Measurements from ENCODE around the gene SRCIN1. TPM values are rescaled to one million over a fixed set of nuclear protein-coding genes. Genes with fewer than 3 reads are reported as not detected.

The SRCIN1 gene
- total and polyA plus RNA-seq, 3 experiments from 2014 or later: 0.04 to 0.50 TPM; not detected in 1

DNA sequence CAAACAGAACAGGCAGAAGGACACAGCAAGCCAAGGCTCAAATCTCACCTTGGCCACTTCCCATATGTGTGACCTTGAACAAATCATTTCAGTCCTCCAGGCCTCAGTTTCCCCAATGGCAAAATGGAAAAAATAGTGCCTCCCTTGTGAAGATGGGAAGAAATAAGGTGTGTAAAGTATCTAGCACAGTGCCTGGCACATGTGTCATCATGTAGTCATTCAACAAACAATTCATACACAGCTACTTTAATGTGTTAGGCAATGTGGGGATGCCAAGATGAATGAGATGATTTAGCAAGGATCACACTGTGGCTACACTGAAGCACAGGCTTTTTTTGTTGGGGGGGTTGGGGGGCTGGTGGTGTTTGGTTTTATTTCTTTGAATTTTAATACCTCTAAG, 13.3 kb downstream of the SRCIN1 start:
- Histone ChIP-seq H3K27me3 (ENCODE audit: insufficient read depth, low read length, poor library complexity, severe bottlenecking) (peaks cover 55% of the 10 kb centered on the region), H3K4me1 (ENCODE audit: insufficient read depth, low read length) (peaks cover 20% of the 10 kb centered on the region), H3K9me3 (ENCODE audit: low read length) (no peaks in the 10 kb centered on the region), H3K4me3 (ENCODE audit: low read length) (no peak overlapping the region), H3K36me3 (ENCODE audit: insufficient read depth, low read length) (no peaks in the 10 kb centered on the region), H3K27ac (ENCODE audit: low read depth, low read length) (no peak overlapping the region)
- POLR2A ChIA-PET: interaction anchor here (0.5 kb wide), 1 partner anchor 11 kb away, joined by 5 read pairs; no protein-coding TSS in a partner anchor
- Mint-ChIP-seq H3K27ac (peak overlapping the region in 2 of 8 donors; percentile 36 to 51), H3K4me1 (peaks cover 22 to 32% (median 32%) of the 10 kb centered on the region in 3 donors), H3K36me3 (no peaks in the 10 kb centered on the region), H3K9me3 (no peaks in the 10 kb centered on the region), H3K27me3 (peaks cover 52 to 88% of the 10 kb centered on the region in 2 donors), H3K4me3 (peak overlapping the region in 4 of 7 donors; percentile 47 to 71 (median 57))
- CTCF ChIA-PET: interaction anchor here (1.5 to 3.6 kb wide), 2 partner anchors 10 to 34 kb away, joined by 3 to 19 read pairs; no protein-coding TSS in a partner anchor
- DNase-seq: no peak

DNA sequence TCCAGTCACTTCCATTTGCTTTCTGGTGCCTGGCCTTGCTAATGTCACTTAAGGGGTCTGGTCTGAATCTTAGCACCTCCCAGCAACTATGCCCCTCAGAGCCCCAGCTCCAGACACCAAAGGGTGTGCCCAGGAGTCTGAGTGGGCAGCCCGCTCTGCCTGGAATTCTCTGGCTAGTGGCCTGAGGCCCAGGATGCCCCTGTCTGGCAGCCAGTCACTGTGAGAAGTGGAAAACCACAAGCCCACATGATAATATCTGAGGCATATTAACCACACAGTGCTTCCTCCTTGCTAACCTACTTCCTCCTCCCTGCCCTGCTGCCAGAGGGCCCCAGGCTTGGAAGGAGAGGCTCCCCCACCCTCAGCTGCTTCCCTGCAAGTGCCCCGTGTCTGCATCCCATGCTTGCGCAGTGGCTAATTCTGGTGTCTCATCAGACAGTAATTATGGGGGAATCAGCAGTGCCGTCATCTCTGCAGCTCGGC, 14.0 kb downstream of the SRCIN1 start:
- Histone ChIP-seq H3K36me3 (ENCODE audit: insufficient read depth, low read length) (no peaks in the 10 kb centered on the region), H3K9me3 (ENCODE audit: low read length) (no peaks in the 10 kb centered on the region), H3K4me3 (ENCODE audit: low read length) (no peak overlapping the region), H3K27me3 (ENCODE audit: insufficient read depth, low read length, poor library complexity, severe bottlenecking) (peaks cover 57% of the 10 kb centered on the region), H3K4me1 (ENCODE audit: insufficient read depth, low read length) (peaks cover 20% of the 10 kb centered on the region), H3K27ac (ENCODE audit: low read depth, low read length) (no peak overlapping the region)
- no peaks in the 10 kb centered on the region for H3K9me3 Mint-ChIP-seq
- H3K36me3 Mint-ChIP-seq: no peaks in the 10 kb centered on the region
- peak in 1 of 5 donors; percentile 30 for DNase-seq
- H3K27me3 Mint-ChIP-seq: peaks cover 50 to 85% of the 10 kb centered on the region in 2 donors
- ChIA-PET CTCF (interaction anchor here (1.5 to 3.6 kb wide), 2 partner anchors 9 to 33 kb away, joined by 3 to 19 read pairs; no protein-coding TSS in a partner anchor), POLR2A (interaction anchor here (0.5 kb wide), 1 partner anchor 10 kb away, joined by 5 read pairs; no protein-coding TSS in a partner anchor)
- peaks cover 22 to 32% (median 29%) of the 10 kb centered on the region in 3 donors for H3K4me1 Mint-ChIP-seq
- H3K4me3 Mint-ChIP-seq: peak overlapping the region in 6 of 7 donors; percentile 47 to 84 (median 57)
- peak overlapping the region in 3 of 8 donors; percentile 33 to 63 (median 36) for H3K27ac Mint-ChIP-seq

DNA sequence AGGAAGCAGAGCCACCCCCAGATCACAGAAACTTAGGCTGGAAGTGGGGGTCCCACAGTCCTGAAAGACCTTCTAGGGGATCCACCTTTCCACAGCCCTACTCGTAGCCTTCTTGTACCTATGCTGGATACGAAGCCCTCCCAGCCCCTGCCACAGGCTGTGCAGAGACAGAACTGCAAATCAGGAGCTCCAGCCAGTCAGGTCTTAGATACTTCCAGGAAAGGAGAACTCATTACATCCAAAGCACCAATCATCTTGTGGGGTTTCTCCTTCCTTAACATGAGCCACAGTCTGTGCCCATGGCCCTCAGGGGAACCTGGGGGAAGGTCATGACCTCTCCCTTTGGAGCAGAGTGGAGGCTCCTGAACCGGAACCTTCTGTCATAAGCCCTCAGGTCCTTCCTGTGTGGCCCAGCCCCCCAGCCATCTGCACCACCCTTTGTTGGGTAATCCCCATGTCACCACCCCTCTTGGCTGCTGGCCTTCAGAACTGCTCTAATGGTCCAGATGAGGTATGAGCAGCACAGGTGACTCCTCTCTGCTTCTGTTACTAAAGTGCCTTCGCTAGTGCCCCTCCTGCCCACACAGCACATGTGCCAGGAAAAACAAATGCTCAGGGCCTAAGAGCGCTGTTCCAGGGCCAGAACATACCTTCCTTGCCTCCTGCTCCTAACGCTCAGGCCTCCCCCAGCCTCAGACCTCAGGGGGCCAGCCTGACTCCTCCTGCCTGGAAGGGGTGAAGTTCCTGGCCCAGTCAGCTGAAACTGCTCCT, 14.6 kb downstream of the SRCIN1 start:
- peaks cover 58% of the 10 kb centered on the region for H3K27me3 ChIP-seq (ENCODE audit: insufficient read depth, low read length, poor library complexity, severe bottlenecking)
- ChIA-PET CTCF (interaction anchor here (1.5 to 3.6 kb wide), 2 partner anchors 9 to 33 kb away, joined by 3 to 19 read pairs; no protein-coding TSS in a partner anchor), POLR2A (no interaction called here)
- Mint-ChIP-seq H3K27me3 (peaks cover 51 to 85% of the 10 kb centered on the region in 2 donors), H3K9me3 (no peaks in the 10 kb centered on the region), H3K4me3 (peak overlapping the region in 5 of 7 donors; percentile 29 to 84 (median 65)), H3K36me3 (no peaks in the 10 kb centered on the region), H3K27ac (peak overlapping the region in 2 of 8 donors; percentile 35 to 63), H3K4me1 (peaks cover 22 to 32% (median 29%) of the 10 kb centered on the region in 3 donors)
- H3K9me3 ChIP-seq (ENCODE audit: low read length): no peaks in the 10 kb centered on the region
- H3K4me3 ChIP-seq (ENCODE audit: low read length): no peak overlapping the region
- no peaks in the 10 kb centered on the region for H3K36me3 ChIP-seq (ENCODE audit: insufficient read depth, low read length)
- H3K27ac ChIP-seq (ENCODE audit: low read depth, low read length): no peak overlapping the region
- DNase-seq: no peak
- peaks cover 20% of the 10 kb centered on the region for H3K4me1 ChIP-seq (ENCODE audit: insufficient read depth, low read length)

DNA sequence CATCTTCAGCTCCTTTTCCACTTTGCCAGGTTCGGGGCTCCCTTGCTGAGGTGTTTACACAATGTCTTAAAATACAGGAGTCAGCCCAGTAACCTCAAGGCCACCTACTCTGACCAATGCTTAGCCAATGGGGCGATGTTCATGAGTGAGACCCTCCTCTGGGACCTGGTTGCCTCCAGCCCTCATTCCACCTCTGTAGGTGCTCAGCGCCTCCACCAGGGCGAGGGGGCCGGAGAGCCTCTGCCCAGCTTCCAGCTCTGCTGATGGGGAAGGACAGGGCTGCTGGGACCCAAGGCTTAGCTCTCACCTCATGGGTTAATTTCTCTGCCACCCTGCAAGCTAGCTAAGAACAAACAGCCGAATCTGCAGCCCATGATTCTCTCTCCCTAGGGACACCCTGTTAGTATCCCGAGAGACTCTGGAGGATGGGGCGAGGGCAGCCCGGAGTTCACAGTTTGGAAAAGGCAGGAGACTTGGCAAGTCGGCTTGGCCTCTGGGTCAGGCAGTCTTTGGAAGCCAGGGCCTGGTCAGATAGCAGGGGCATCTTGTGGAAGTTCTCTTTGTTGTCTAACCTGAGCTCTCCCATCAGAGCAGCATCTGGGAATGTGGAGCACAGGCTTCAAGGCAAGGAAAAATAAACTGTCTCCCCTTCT, 16.2 kb downstream of the SRCIN1 start:
- Mint-ChIP-seq H3K27me3 (peaks cover 51 to 85% of the 10 kb centered on the region in 2 donors), H3K27ac (no peak overlapping the region), H3K4me3 (no peak overlapping the region), H3K9me3 (no peaks in the 10 kb centered on the region), H3K36me3 (no peaks in the 10 kb centered on the region), H3K4me1 (peaks cover 23 to 33% (median 30%) of the 10 kb centered on the region in 3 donors)
- H3K4me1 ChIP-seq (ENCODE audit: insufficient read depth, low read length): peaks cover 21% of the 10 kb centered on the region
- no peak for DNase-seq
- no peak overlapping the region for H3K4me3 ChIP-seq (ENCODE audit: low read length)
- POLR2A ChIA-PET: no interaction called here
- H3K27me3 ChIP-seq (ENCODE audit: insufficient read depth, low read length, poor library complexity, severe bottlenecking): peaks cover 62% of the 10 kb centered on the region
- H3K9me3 ChIP-seq (ENCODE audit: low read length): no peaks in the 10 kb centered on the region
- no peak overlapping the region for H3K27ac ChIP-seq (ENCODE audit: low read depth, low read length)
- CTCF ChIA-PET: interaction anchor here (3.6 kb wide), 1 partner anchor 31 kb away, joined by 19 read pairs; no protein-coding TSS in a partner anchor
- H3K36me3 ChIP-seq (ENCODE audit: insufficient read depth, low read length): no peaks in the 10 kb centered on the region

DNA sequence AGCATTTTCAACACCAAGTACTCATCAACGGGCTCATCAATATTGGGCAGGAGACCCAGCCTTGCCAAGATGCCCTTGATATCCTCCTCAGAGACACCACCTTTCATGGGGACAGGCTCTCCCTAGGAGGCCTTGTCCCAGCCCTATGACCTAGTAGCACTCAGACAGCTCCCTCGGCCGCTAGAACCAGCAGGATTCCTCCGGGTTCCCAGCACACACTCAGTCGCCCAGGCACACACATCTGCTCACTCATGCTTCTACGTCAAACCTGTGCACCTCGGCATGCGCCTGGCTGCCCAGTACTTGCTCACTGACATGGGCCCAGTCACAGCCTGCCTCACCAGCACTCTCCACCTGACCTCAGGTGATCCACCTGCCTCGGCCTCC, 17.0 kb downstream of the SRCIN1 start:
- H3K27ac ChIP-seq (ENCODE audit: low read depth, low read length): no peak overlapping the region
- H3K36me3 Mint-ChIP-seq: no peaks in the 10 kb centered on the region
- no peak overlapping the region for H3K4me3 ChIP-seq (ENCODE audit: low read length)
- H3K4me1 Mint-ChIP-seq: peaks cover 29 to 39% (median 37%) of the 10 kb centered on the region in 3 donors
- CTCF ChIA-PET: interaction anchor here (8.1 kb wide), 1 partner anchor 29 kb away, joined by 128 read pairs; no protein-coding TSS in a partner anchor
- H3K4me3 Mint-ChIP-seq: no peak overlapping the region
- H3K9me3 Mint-ChIP-seq: no peaks in the 10 kb centered on the region
- no peaks in the 10 kb centered on the region for H3K36me3 ChIP-seq (ENCODE audit: insufficient read depth, low read length)
- peaks cover 56 to 87% of the 10 kb centered on the region in 2 donors for H3K27me3 Mint-ChIP-seq
- no peak overlapping the region for H3K27ac Mint-ChIP-seq
- no peaks in the 10 kb centered on the region for H3K9me3 ChIP-seq (ENCODE audit: low read length)
- no peak for DNase-seq
- POLR2A ChIA-PET: no interaction called here
- peaks cover 60% of the 10 kb centered on the region for H3K27me3 ChIP-seq (ENCODE audit: insufficient read depth, low read length, poor library complexity, severe bottlenecking)
- H3K4me1 ChIP-seq (ENCODE audit: insufficient read depth, low read length): peaks cover 26% of the 10 kb centered on the region

DNA sequence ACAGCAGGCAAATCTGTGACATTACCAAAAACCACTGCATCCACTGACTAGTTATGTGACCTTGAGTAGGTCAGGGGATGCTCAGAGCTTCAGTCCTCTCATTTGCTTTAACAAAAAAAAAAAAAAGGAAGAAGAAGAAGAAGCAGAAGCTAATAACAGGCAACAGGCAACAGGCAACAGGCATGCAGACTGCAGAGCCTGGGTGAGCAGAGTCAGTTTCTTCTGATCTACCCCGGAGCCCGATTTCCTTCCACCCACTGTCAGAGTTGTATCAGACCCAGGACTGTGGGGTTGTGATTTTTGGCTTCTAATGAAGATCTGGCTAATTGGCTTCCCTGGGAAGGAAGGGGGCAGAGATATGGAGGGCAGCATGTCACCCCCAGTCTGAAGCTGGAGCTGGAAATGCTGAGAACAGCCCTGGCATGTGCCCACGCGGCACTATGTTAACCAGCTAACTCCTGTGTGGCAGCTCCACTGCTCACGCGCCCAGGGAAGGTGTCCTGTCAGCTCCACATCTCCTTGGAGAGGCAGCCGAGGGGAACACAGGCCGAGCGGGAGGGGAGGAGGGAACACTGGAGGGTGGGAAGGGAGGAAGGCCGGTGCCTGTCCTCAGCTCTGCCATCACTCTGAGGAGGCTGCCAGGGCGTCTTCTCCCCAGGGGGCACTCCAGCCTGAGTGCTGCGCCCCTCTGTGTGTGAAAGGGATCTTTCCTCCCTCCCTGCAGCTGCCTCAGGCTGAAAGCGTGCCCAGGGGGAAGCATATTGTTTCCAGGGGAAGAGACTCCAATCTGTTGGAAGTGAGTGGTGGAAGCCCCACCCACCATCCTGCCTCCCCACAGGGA, 17.6 kb downstream of the SRCIN1 start:
- Histone ChIP-seq H3K27ac (ENCODE audit: low read depth, low read length) (no peak overlapping the region), H3K36me3 (ENCODE audit: insufficient read depth, low read length) (no peaks in the 10 kb centered on the region), H3K9me3 (ENCODE audit: low read length) (no peaks in the 10 kb centered on the region), H3K27me3 (ENCODE audit: insufficient read depth, low read length, poor library complexity, severe bottlenecking) (peaks cover 55% of the 10 kb centered on the region), H3K4me1 (ENCODE audit: insufficient read depth, low read length) (peaks cover 26% of the 10 kb centered on the region), H3K4me3 (ENCODE audit: low read length) (no peak overlapping the region)
- Mint-ChIP-seq H3K4me1 (peaks cover 29 to 36% (median 35%) of the 10 kb centered on the region in 3 donors), H3K4me3 (no peak overlapping the region), H3K36me3 (no peaks in the 10 kb centered on the region), H3K27ac (peak overlapping the region in 1 of 8 donors; percentile 31), H3K27me3 (peaks cover 55 to 84% of the 10 kb centered on the region in 2 donors), H3K9me3 (no peaks in the 10 kb centered on the region)
- POLR2A ChIA-PET: no interaction called here
- DNase-seq: no peak
- CTCF ChIA-PET: interaction anchor here (8.1 kb wide), 1 partner anchor 29 kb away, joined by 128 read pairs; no protein-coding TSS in a partner anchor

DNA sequence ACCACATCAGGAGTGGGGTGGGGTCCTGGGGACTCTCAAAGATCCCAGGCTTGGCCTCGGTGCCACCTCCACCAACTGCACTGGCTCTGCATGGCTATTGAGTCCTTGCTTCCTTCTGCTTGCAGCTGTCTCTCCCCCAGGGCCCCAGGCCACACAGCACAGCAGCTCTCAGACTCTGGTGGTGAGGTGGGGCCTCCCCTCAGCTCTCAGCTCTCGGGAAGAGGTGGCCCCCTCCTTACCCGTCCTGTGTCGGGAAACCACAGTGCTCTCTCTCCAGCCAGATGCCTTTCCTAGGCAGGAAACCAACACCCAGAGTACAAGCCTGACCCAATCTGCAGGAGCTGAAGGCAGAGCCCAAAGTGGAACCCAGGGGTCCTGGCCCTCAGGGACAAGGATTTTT, 18.5 kb downstream of the SRCIN1 start:
- no peak for DNase-seq
- Histone ChIP-seq H3K9me3 (ENCODE audit: low read length) (no peaks in the 10 kb centered on the region), H3K27me3 (ENCODE audit: insufficient read depth, low read length, poor library complexity, severe bottlenecking) (peaks cover 46% of the 10 kb centered on the region), H3K4me3 (ENCODE audit: low read length) (no peak overlapping the region), H3K27ac (ENCODE audit: low read depth, low read length) (no peak overlapping the region), H3K36me3 (ENCODE audit: insufficient read depth, low read length) (no peaks in the 10 kb centered on the region), H3K4me1 (ENCODE audit: insufficient read depth, low read length) (peaks cover 20% of the 10 kb centered on the region)
- Mint-ChIP-seq H3K4me1 (peaks cover 22 to 26% (median 25%) of the 10 kb centered on the region in 3 donors), H3K27me3 (peaks cover 52 to 81% of the 10 kb centered on the region in 2 donors), H3K9me3 (no peaks in the 10 kb centered on the region), H3K4me3 (no peak overlapping the region), H3K36me3 (no peaks in the 10 kb centered on the region), H3K27ac (no peak overlapping the region)
- POLR2A ChIA-PET: no interaction called here
- CTCF ChIA-PET: interaction anchor here (8.1 kb wide), 1 partner anchor 28 kb away, joined by 128 read pairs; no protein-coding TSS in a partner anchor
